CD8-positive, alpha-beta memory T cell (primary cell): ENCODE results near the gene VPREB3. TPM values are rescaled to one million over a fixed set of nuclear protein-coding genes. Genes with fewer than 3 reads are reported as not detected.
A peak's percentile ranks its signal among the peaks of the same experiment; 100 is the strongest.

Experiments
- CTCF ChIA-PET: fragments of 350-600 bp; sonication (Branson Sonifier 250); formaldehyde crosslinking; loops from one replicate; lab custom pipeline; 2021; ENCODE audit warnings: antibody characterized with exemption; lab: Charles Lee
- POLR2A ChIA-PET: fragments of 350-600 bp; sonication (Branson Sonifier 250); formaldehyde crosslinking; loops from one replicate; lab custom pipeline; 2021; ENCODE audit warnings: antibody characterized with exemption; lab: Charles Lee
- DNase-seq, 5 donors: peaks; one replicate each; pipeline versions ENCODE4 v3.0.0 to v3.0.0-alpha.2; 2020 to 2022; ENCODE audit warnings: mixed read lengths in 1 of 5
- H3K27ac ChIP-seq: one replicate; pipeline ENCODE4 v1.7.0; 2013; ENCODE audit warnings: low read depth, mild to moderate bottlenecking, low read length, moderate library complexity
- H3K27me3 ChIP-seq: 2 replicates; pipeline ENCODE4 v1.7.0; 2013; ENCODE audit warnings: low read length, mild to moderate bottlenecking; ENCODE audit not compliant: insufficient read depth, poor library complexity, severe bottlenecking
- H3K36me3 ChIP-seq: 2 replicates; pipeline ENCODE4 v1.7.0; 2013; ENCODE audit warnings: mild to moderate bottlenecking, low read length, moderate library complexity; ENCODE audit not compliant: insufficient read depth
- H3K4me1 ChIP-seq: 2 replicates; pipeline ENCODE4 v1.7.0; 2013; ENCODE audit warnings: mild to moderate bottlenecking, low read length, moderate library complexity; ENCODE audit not compliant: insufficient read depth
- H3K4me3 ChIP-seq: 2 replicates; pipeline ENCODE4 v1.7.0; 2013; ENCODE audit warnings: mild to moderate bottlenecking, low read length
- H3K9me3 ChIP-seq: 2 replicates; pipeline ENCODE4 v1.7.0; 2013; ENCODE audit warnings: mild to moderate bottlenecking, low read length
- H3K27ac Mint-ChIP-seq, 8 donors: one replicate each; pipeline ENCODE4 v1.8.0; 2020 to 2021; ENCODE audit warnings: mixed read lengths in 8 of 8, mild to moderate bottlenecking in 6 of 8, inconsistent platforms in 3 of 8, moderate library complexity in 3 of 8
- H3K27me3 Mint-ChIP-seq, 2 donors: one replicate each; pipeline ENCODE4 v1.8.0; 2020 to 2021; ENCODE audit warnings: mixed read lengths in 2 of 2, mild to moderate bottlenecking in 1 of 2, moderate library complexity in 1 of 2
- H3K36me3 Mint-ChIP-seq, 3 donors: one replicate each; pipeline ENCODE4 v1.8.0; 2020 to 2021; ENCODE audit warnings: mixed read lengths in 3 of 3, inconsistent platforms in 1 of 3, mild to moderate bottlenecking in 1 of 3
- H3K4me1 Mint-ChIP-seq, 3 donors: one replicate each; pipeline ENCODE4 v1.8.0; 2020 to 2021; ENCODE audit warnings: mixed read lengths in 3 of 3, inconsistent platforms in 1 of 3, mild to moderate bottlenecking in 1 of 3
- H3K4me3 Mint-ChIP-seq, 7 donors: one replicate each; pipeline ENCODE4 v1.8.0; 2020 to 2021; ENCODE audit warnings: mixed read lengths in 7 of 7, mild to moderate bottlenecking in 6 of 7, moderate library complexity in 4 of 7, inconsistent platforms in 2 of 7
- H3K9me3 Mint-ChIP-seq, 5 donors: one replicate each; pipeline ENCODE4 v1.8.0; 2020 to 2022; ENCODE audit warnings: mixed read lengths in 5 of 5, mild to moderate bottlenecking in 3 of 5, moderate library complexity in 2 of 5, inconsistent platforms in 1 of 5
- polyA plus RNA-seq: library from polyadenylated mRNA; unstranded; fragments of 300-500 nt; fragmentation: Illumina TruSeq; gene quantifications from one replicate; pipeline ENCODE4 v1.2.3, GENCODE V29; 2021
- total RNA-seq, 2 experiments: library from RNA; stranded (reverse); gene quantifications; one replicate each; pipeline ENCODE4 v1.2.3, GENCODE V29; 2021

Gene VPREB3
- total and polyA plus RNA-seq, 3 experiments from 2014 or later, result not detected

- Histone ChIP-seq H3K27me3 (no peaks in the 10 kb centered on the region), H3K36me3 (no peaks in the 10 kb centered on the region), H3K4me1 (no peaks in the 10 kb centered on the region), H3K9me3 (no peaks in the 10 kb centered on the region), H3K4me3 (no peak overlapping the region), H3K27ac (no peak overlapping the region)
- Mint-ChIP-seq H3K36me3 (no peaks in the 10 kb centered on the region), H3K4me1 (peaks cover 0 to 5% (median 4%) of the 10 kb centered on the region in 3 donors), H3K9me3 (no peaks in the 10 kb centered on the region), H3K27me3 (no peaks in the 10 kb centered on the region), H3K27ac (no peak overlapping the region), H3K4me3 (no peak overlapping the region)
- CTCF ChIA-PET, result no interaction called here
- POLR2A ChIA-PET, result no interaction called here
- DNase-seq, result no peak
Measured at GRCh38 chr22:23780146-23780748, 26.0 kb upstream of the VPREB3 start.

- POLR2A ChIA-PET, result no interaction called here
- no peak for DNase-seq
- H3K4me3 ChIP-seq, result no peak overlapping the region
- peaks cover 0 to 5% (median 4%) of the 10 kb centered on the region in 3 donors for H3K4me1 Mint-ChIP-seq
- H3K4me3 Mint-ChIP-seq, result no peak overlapping the region
- H3K27ac ChIP-seq, result no peak overlapping the region
- no peaks in the 10 kb centered on the region for H3K27me3 ChIP-seq
- H3K9me3 ChIP-seq, result no peaks in the 10 kb centered on the region
- CTCF ChIA-PET, result no interaction called here
- no peaks in the 10 kb centered on the region for H3K36me3 Mint-ChIP-seq
- H3K27me3 Mint-ChIP-seq, result no peaks in the 10 kb centered on the region
- no peaks in the 10 kb centered on the region for H3K36me3 ChIP-seq
- H3K27ac Mint-ChIP-seq, result peak overlapping the region in 1 of 8 donors; percentile 92
- H3K4me1 ChIP-seq, result no peaks in the 10 kb centered on the region
- no peaks in the 10 kb centered on the region for H3K9me3 Mint-ChIP-seq
Measured at GRCh38 chr22:23779731-23780130, 25.5 kb upstream of the VPREB3 start.

- H3K9me3 Mint-ChIP-seq, result no peaks in the 10 kb centered on the region
- Histone ChIP-seq H3K9me3 (no peaks in the 10 kb centered on the region), H3K4me3 (no peak overlapping the region), H3K27me3 (no peaks in the 10 kb centered on the region), H3K27ac (no peak overlapping the region), H3K4me1 (no peaks in the 10 kb centered on the region), H3K36me3 (no peaks in the 10 kb centered on the region)
- ChIA-PET CTCF (no interaction called here), POLR2A (no interaction called here)
- peak overlapping the region in 1 of 8 donors; percentile 61 for H3K27ac Mint-ChIP-seq
- no peak for DNase-seq
- peaks cover 0 to under 1% (median under 1%) of the 10 kb centered on the region in 3 donors for H3K4me1 Mint-ChIP-seq
- no peaks in the 10 kb centered on the region for H3K27me3 Mint-ChIP-seq
- no peak overlapping the region for H3K4me3 Mint-ChIP-seq
- H3K36me3 Mint-ChIP-seq, result no peaks in the 10 kb centered on the region
Measured at GRCh38 chr22:23779083-23779482, 24.9 kb upstream of the VPREB3 start.

- POLR2A ChIA-PET, result no interaction called here
- no peak overlapping the region for H3K4me3 ChIP-seq
- no peaks in the 10 kb centered on the region for H3K4me1 ChIP-seq
- Mint-ChIP-seq H3K27ac (no peak overlapping the region), H3K9me3 (no peaks in the 10 kb centered on the region), H3K27me3 (no peaks in the 10 kb centered on the region), H3K4me3 (no peak overlapping the region), H3K36me3 (no peaks in the 10 kb centered on the region), H3K4me1 (peaks cover 0 to under 1% (median under 1%) of the 10 kb centered on the region in 3 donors)
- no peak for DNase-seq
- H3K36me3 ChIP-seq, result no peaks in the 10 kb centered on the region
- CTCF ChIA-PET, result interaction anchor here (1.6 to 1.7 kb wide), 2 partner anchors 10 to 71 kb away, joined by 4 to 5 read pairs; partner anchors contain the start of gene CHCHD10
- H3K27ac ChIP-seq, result no peak overlapping the region
- H3K27me3 ChIP-seq, result no peaks in the 10 kb centered on the region
- H3K9me3 ChIP-seq, result no peaks in the 10 kb centered on the region
Measured at GRCh38 chr22:23778577-23778900, 24.3 kb upstream of the VPREB3 start.

- Histone ChIP-seq H3K27ac (no peak overlapping the region), H3K27me3 (no peaks in the 10 kb centered on the region), H3K9me3 (no peaks in the 10 kb centered on the region), H3K4me1 (no peaks in the 10 kb centered on the region), H3K4me3 (no peak overlapping the region), H3K36me3 (no peaks in the 10 kb centered on the region)
- Mint-ChIP-seq H3K4me3 (no peak overlapping the region), H3K27ac (no peak overlapping the region), H3K27me3 (no peaks in the 10 kb centered on the region), H3K9me3 (no peaks in the 10 kb centered on the region), H3K36me3 (no peaks in the 10 kb centered on the region), H3K4me1 (peaks cover 5 to 6% (median 5%) of the 10 kb centered on the region in 3 donors)
- ChIA-PET CTCF (interaction anchor here (1.6 to 1.7 kb wide), 2 partner anchors 9 to 72 kb away, joined by 4 to 5 read pairs; partner anchors contain the start of gene CHCHD10), POLR2A (no interaction called here)
- DNase-seq, result no peak
Measured at GRCh38 chr22:23777776-23778576, 23.8 kb upstream of the VPREB3 start.

GRCh38 chr22:23775779-23776375, 21.7 kb upstream of the VPREB3 start:
- no peaks in the 10 kb centered on the region for H3K27me3 Mint-ChIP-seq
- CTCF ChIA-PET, result interaction anchor here (1.0 to 1.5 kb wide), 3 partner anchors 13 to 118 kb away, joined by 3 to 5 read pairs (median 5); partner anchors contain the start of gene MIF
- H3K4me3 Mint-ChIP-seq, result peak overlapping the region in 1 of 7 donors; percentile 51
- Histone ChIP-seq H3K27me3 (no peaks in the 10 kb centered on the region), H3K36me3 (no peaks in the 10 kb centered on the region), H3K4me1 (peaks cover 8% of the 10 kb centered on the region), H3K9me3 (no peaks in the 10 kb centered on the region), H3K4me3 (no peak overlapping the region), H3K27ac (no peak overlapping the region)
- H3K4me1 Mint-ChIP-seq, result peaks cover 9 to 17% (median 10%) of the 10 kb centered on the region in 3 donors
- no peaks in the 10 kb centered on the region for H3K36me3 Mint-ChIP-seq
- POLR2A ChIA-PET, result no interaction called here
- DNase-seq, result no peak
- H3K9me3 Mint-ChIP-seq, result no peaks in the 10 kb centered on the region
- peak overlapping the region in 1 of 8 donors; percentile 18 for H3K27ac Mint-ChIP-seq

- no peaks in the 10 kb centered on the region for H3K9me3 ChIP-seq
- H3K36me3 ChIP-seq, result no peaks in the 10 kb centered on the region
- H3K9me3 Mint-ChIP-seq, result no peaks in the 10 kb centered on the region
- no peak overlapping the region for H3K27ac Mint-ChIP-seq
- H3K27ac ChIP-seq, result no peak overlapping the region
- no peak overlapping the region for H3K4me3 ChIP-seq
- peaks cover 10 to 18% (median 11%) of the 10 kb centered on the region in 3 donors for H3K4me1 Mint-ChIP-seq
- no peaks in the 10 kb centered on the region for H3K27me3 ChIP-seq
- DNase-seq, result no peak
- no peaks in the 10 kb centered on the region for H3K36me3 Mint-ChIP-seq
- H3K4me1 ChIP-seq, result peaks cover 8% of the 10 kb centered on the region
- no peaks in the 10 kb centered on the region for H3K27me3 Mint-ChIP-seq
- POLR2A ChIA-PET, result no interaction called here
- CTCF ChIA-PET, result interaction anchor here (1.0 to 1.5 kb wide), 4 partner anchors 11 to 119 kb away, joined by 3 to 5 read pairs (median 4); partner anchors contain the start of gene MIF
- no peak overlapping the region for H3K4me3 Mint-ChIP-seq
Measured at GRCh38 chr22:23774922-23775436, 20.8 kb upstream of the VPREB3 start.
